Neutrophil (primary cell): ENCODE results near the gene ADCY1.
A peak's percentile ranks its signal among the peaks of the same experiment; 100 is the strongest.
"Not testable (repeated sequence)": the region's sequence is repeated elsewhere in the genome, so short reads cannot be mapped to it uniquely, and the experiment has no call there.

Experiments used
- H3K27ac ChIP-seq: fragments of 200-600 bp; sonication (generic); 2 replicates; pipeline ENCODE4 v1.5.1; 2016; ENCODE audit warnings: mild to moderate bottlenecking, moderate library complexity
- H3K27me3 ChIP-seq: fragments of 200-600 bp; sonication (generic); 2 replicates; pipeline ENCODE4 v1.6.0; 2016; ENCODE audit warnings: mild to moderate bottlenecking
- H3K36me3 ChIP-seq: fragments of 200-600 bp; sonication (generic); 2 replicates; pipeline ENCODE4 v1.5.1; 2017
- H3K4me1 ChIP-seq, 2 experiments: fragments of 200-600 bp in 1 of 2; sonication (generic) in 1 of 2; 1 replicate in 1 of 2; 2 replicates in 1 of 2; pipeline versions ENCODE4 v1.5.1 to v1.6.1; 2013 to 2016; ENCODE audit warnings: low read depth in 1 of 2, low read length in 1 of 2, mild to moderate bottlenecking in 1 of 2, moderate library complexity in 1 of 2; ENCODE audit not compliant: control insufficient read depth in 1 of 2, insufficient read depth in 1 of 2
- H3K4me3 ChIP-seq, 2 experiments: fragments of 200-600 bp in 1 of 2; sonication (generic) in 1 of 2; 1 replicate in 1 of 2; 2 replicates in 1 of 2; pipeline ENCODE4 v1.5.1; 2013 to 2016; ENCODE audit warnings: low read depth in 1 of 2, low read length in 1 of 2, mild to moderate bottlenecking in 1 of 2, moderate library complexity in 1 of 2
- H3K9me3 ChIP-seq: fragments of 200-600 bp; sonication (generic); 2 replicates; pipeline ENCODE4 v1.5.1; 2016
- CTCF ChIP-seq: fragments of 200-600 bp; sonication (generic); IDR thresholded peaks from 2 replicates; pipeline ENCODE4 v1.5.1; 2016; ENCODE audit warnings: antibody characterized with exemption

Gene ADCY1

GRCh38 chr7:45726883-45727282 lies 152.7 kb downstream of the ADCY1 start:
- Histone ChIP-seq H3K4me3 (no peak overlapping the region), H3K4me1 (no peaks in the 10 kb centered on the region), H3K36me3 (peaks cover 46% of the 10 kb centered on the region), H3K9me3 (no peaks in the 10 kb centered on the region), H3K27ac (no peak overlapping the region), H3K27me3 (no peaks in the 10 kb centered on the region)
- no peak for TF ChIP-seq CTCF

DNA sequence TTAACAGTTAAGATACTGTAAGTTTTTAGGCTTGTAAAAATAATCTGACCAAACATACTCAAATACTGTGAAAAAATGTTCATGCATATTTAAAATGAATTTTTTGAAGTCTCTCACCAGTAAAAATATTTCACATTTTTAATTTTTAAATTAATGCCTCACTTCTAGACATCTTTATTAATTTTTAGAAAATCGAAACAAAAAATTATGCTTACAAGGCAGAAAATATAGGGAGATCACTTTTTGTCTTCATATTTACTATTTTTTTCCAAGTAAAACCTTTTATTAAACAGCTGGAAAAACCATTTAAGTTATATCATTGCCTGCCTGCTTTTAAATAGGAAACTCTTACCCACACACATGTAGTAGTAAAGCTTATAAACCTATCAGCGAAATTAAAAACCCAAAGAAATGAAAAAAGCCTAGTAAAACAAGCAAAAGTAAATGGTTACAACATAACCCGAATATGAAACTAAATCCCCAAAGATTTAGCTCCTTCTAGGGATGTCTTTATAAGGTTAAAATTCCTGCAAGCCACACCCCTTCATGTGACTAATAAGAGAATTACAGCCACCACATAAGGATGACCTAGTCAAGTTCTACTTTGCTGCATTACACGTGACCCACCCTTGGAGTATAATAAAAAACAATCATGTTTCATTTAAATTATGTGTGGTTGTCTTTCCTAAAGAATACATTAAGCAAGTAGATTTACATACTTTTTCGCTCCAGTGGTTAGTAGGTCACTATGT lies 157.7 kb downstream of the ADCY1 start:
- not testable (repeated sequence) for H3K4me3 ChIP-seq, H3K27me3 ChIP-seq, H3K9me3 ChIP-seq, H3K27ac ChIP-seq, H3K4me1 ChIP-seq
- H3K36me3 ChIP-seq, result peaks cover 15% of the 10 kb centered on the region

DNA sequence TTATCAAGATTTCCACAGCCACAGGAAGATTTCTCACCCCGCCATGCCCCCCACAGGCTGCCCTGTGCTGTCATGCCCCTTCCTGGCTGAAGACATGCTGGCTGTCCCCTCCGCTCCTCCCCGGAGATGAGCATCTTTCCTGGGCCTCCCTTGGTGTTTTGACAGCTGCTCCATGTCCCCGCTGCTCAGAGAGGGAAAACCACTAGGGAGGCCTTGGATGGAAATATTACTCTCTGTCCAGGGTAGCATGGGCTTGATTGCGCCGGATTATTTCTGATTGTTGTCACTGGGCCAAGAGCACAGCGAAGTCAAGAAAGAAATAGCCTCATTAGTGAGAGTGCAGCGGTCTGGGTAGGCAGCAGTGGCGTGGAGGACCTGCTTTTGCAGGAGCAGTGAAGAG lies 164.8 kb downstream of the ADCY1 start:
- peaks cover 19% of the 10 kb centered on the region for H3K36me3 ChIP-seq
- H3K27ac ChIP-seq, H3K9me3 ChIP-seq, H3K4me1 ChIP-seq, H3K4me3 ChIP-seq, H3K27me3 ChIP-seq: not testable (repeated sequence)

- H3K9me3 ChIP-seq, H3K4me1 ChIP-seq, H3K4me3 ChIP-seq, H3K27me3 ChIP-seq, H3K27ac ChIP-seq: not testable (repeated sequence)
- H3K36me3 ChIP-seq, result peaks cover 17% of the 10 kb centered on the region
Measured at GRCh38 chr7:45740573-45740972, 166.4 kb downstream of the ADCY1 start.

- not testable (repeated sequence) for H3K4me1 ChIP-seq, H3K4me3 ChIP-seq, H3K9me3 ChIP-seq, H3K27me3 ChIP-seq, H3K27ac ChIP-seq
- H3K36me3 ChIP-seq, result peaks cover 18% of the 10 kb centered on the region
Measured at GRCh38 chr7:45748976-45749375, 174.8 kb downstream of the ADCY1 start.

- H3K4me1 ChIP-seq, H3K27me3 ChIP-seq, H3K27ac ChIP-seq, H3K4me3 ChIP-seq, H3K9me3 ChIP-seq: not testable (repeated sequence)
- peaks cover 12% of the 10 kb centered on the region for H3K36me3 ChIP-seq
Measured at GRCh38 chr7:45751352-45751751, 177.2 kb downstream of the ADCY1 start.

DNA sequence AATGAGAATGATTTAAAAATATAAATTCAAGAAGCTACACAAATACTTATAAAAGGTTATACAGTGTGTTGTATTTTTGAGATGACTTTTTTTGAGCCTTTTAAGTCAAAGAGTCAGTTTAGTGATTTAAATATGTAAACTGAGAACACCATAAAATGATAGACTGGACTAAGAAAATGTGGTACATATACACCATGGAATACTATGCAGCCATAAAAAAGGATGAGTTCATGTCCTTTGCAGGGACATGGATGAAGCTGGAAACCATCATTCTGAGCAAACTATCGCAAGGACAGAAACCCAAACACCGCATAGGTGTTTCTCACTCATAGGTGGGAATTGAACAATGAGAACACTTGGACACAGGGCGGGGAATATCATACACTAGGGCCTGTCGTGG lies 182.2 kb downstream of the ADCY1 start:
- H3K4me3 ChIP-seq, H3K27ac ChIP-seq, H3K4me1 ChIP-seq, H3K36me3 ChIP-seq, H3K27me3 ChIP-seq, H3K9me3 ChIP-seq: not testable (repeated sequence)

DNA sequence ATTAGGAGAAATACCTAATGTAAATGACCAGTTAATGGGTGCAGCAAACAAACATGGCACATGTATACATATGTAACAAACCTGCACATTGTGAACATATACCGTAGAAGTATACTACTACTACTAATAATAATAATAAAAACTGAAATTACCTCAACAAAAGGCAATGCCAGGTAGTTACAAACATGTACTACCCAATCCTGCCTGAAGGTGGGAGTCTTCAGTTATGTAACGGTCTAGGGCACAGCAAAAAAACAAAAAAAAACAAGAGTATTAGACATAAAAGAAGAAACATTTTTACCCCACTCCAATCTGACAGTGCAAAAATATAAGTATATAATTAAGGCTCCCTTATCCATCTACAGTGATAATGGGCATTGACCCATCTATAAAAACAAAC lies 182.6 kb downstream of the ADCY1 start:
- not testable (repeated sequence) for H3K4me3 ChIP-seq, H3K4me1 ChIP-seq

DNA sequence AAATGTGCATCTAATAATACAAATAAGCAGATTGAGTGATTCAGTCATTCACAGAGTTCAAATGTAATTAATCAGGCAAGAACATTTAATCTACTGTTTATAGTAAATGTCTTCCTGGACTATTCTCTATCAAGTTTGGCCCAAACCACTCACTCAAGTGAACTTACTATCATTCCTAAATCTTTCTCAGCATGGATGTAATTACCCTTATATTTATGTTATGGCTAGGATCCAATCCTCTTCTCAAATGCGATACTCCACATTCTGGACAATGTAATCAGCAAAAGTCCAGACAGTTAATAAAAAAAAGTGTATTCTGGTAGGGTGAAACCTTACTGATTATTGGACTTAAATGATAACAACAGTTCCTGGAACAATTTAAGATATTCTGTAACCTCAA lies 185.3 kb downstream of the ADCY1 start:
- not testable (repeated sequence) for H3K9me3 ChIP-seq, H3K27ac ChIP-seq, H3K36me3 ChIP-seq, H3K4me3 ChIP-seq, H3K27me3 ChIP-seq, H3K4me1 ChIP-seq

More for the DNA sequence above, 182.6 kb downstream of the ADCY1 start:
- not testable (repeated sequence) for H3K27ac ChIP-seq, H3K9me3 ChIP-seq, H3K27me3 ChIP-seq, H3K36me3 ChIP-seq

DNA sequence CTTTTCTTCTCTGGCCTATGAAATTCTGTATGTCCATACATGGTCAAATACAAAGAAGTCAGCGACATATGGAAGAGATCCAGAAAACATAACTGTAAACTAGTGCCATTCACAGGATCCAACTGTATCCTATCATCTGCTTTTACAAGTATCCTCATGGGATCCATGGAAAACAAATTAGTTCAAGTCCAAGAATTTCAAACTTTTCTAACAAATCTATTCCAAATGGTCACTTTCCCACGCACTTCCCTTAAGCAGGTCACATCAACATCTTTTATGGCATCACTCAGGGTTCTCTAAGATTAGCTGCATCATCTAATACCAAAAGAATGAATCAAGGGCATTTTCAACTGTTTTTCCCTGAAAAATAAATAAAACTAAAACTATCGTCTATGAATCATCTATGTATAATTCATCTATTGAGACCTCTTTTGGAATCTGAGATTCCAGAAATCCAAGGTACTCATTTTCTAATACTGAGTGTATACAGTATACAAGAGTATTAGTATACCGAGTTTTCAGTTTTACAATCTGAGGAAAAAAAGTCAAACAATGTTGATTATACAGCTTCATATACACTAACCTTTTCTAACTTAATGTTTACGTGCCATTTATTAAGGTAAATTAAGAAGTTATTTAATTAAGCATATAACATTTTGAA lies 187.5 kb downstream of the ADCY1 start:
- H3K36me3 ChIP-seq, H3K27ac ChIP-seq, H3K4me3 ChIP-seq, H3K4me1 ChIP-seq, H3K9me3 ChIP-seq, H3K27me3 ChIP-seq: not testable (repeated sequence)

DNA sequence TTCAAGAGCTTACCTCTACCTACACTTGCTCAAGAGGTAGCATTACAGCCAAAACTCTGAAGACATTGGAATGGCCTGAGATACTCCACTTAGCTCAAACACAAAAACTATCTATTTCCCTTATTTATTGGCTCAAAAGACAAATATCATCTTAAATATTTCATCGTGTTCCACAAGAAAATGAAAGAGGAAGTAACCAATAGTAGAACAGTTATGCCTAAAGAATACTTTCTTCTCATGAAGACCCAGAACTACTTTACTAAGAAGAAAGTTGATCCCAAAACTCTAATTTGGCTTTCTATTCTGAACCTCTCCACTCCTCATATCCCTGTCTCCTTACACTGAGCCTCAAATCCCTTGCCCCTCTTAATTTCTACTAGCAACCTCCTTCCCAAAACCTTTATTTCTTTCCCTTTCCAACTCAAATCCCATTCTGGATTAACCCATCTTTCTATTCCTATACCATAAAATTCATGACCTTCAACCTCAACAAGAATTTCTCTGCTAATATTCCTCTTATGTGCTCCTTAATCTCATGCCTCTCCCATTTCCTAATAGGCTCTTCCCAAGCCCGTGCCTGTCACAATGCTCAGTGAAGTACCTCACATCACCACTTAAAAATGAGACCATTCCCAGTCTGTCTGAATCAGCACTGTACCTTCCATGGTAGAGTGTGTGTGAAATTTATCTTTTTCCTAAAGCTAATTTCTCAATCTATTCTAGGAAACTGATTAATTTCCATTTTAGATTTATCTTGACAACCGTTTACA lies 188.2 kb downstream of the ADCY1 start:
- H3K27ac ChIP-seq, H3K36me3 ChIP-seq, H3K4me3 ChIP-seq: not testable (repeated sequence)

GRCh38 chr7:45768516-45769394 lies 194.6 kb downstream of the ADCY1 start:
- H3K27ac ChIP-seq, result peak overlapping the region; percentile 77
- H3K4me1 ChIP-seq, result peaks cover 3 to 11% of the 10 kb centered on the region in 2 experiments
- H3K4me3 ChIP-seq, result peak overlapping the region; percentile 64 to 71
- not testable (repeated sequence) for H3K27me3 ChIP-seq, H3K36me3 ChIP-seq, H3K9me3 ChIP-seq

More for the DNA sequence above, 188.2 kb downstream of the ADCY1 start:
- not testable (repeated sequence) for H3K9me3 ChIP-seq, H3K4me1 ChIP-seq, H3K27me3 ChIP-seq
